HG03060 (cell line): ENCODE results near the gene EPB41L4A.
"Not testable (repeated sequence)": the region's sequence is repeated elsewhere in the genome, so short reads cannot be mapped to it uniquely, and the experiment has no call there.

Experiments
- ATAC-seq: cut with Tn5 transposase; IDR thresholded peaks from one replicate; pipeline ENCODE4 v1.9.1; 2021; ENCODE audit warnings: low read depth, moderate number of reproducible peaks; ENCODE audit not compliant: unreplicated experiment

EPB41L4A gene

GRCh38 chr5:112360740-112361139 lies 58.3 kb downstream of the EPB41L4A start:
- not testable (repeated sequence) for ATAC-seq

DNA sequence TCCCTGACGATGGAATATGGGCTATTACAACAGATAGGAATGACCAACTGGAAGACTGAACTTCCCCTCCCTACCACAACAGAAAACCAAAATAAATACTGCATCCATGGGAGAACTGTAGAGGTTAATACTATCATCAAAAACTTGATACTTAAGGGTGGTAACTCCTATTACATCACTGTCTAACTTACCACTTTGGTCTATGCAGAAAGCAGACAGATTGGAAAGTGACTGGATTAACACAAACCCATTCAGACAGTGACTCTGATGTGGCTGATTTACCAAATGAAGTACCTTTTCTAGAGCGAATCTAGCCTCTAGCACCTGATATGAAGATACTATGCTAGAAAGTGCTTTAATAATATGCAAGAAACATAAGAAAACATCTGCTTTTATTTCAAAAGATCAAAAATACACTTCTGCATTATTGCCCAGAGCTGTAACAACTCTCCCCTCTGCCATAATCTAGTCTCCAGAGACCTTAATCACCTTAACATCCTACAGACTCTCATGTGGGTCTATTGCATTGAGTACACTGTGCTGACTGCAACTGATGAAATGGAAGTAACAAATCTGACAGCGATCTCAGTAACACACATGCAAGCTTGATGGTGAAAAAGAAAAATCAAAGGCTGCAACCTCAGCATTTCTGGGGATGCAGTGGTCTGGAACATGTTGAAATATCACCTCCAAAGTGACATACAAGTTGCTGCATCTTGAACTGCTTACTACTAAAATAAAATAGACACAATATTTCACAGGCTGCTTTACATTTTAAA lies 62.7 kb downstream of the EPB41L4A start:
- ATAC-seq, result no peak

GRCh38 chr5:112355058-112355685 lies 63.9 kb downstream of the EPB41L4A start:
- no peak for ATAC-seq

DNA sequence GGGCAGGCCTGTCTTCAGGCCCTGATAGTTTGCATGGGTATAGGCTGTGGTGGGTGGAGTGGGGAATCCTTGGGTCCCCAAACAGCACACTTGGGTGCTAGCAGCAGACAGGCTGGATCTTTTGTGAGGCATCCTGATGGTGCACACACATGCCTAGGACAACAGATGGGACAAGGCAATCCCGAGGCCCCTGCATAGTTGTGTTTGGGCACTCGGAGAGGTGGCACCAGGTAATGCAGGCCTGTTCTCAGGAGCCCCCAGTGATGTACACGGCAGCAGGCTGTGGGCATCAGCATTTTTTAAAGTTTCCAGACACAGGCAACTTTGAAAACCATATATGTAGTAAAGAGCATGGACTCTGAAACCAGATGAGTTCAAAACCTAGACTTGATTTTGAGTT lies 65.4 kb downstream of the EPB41L4A start:
- no peak for ATAC-seq

GRCh38 chr5:112351225-112351624 lies 67.9 kb downstream of the EPB41L4A start:
- no peak for ATAC-seq

GRCh38 chr5:112350626-112351025 lies 68.5 kb downstream of the EPB41L4A start:
- no peak for ATAC-seq

- ATAC-seq, result no peak
Observed at GRCh38 chr5:112349371-112349770, 69.7 kb downstream of the EPB41L4A start.

- ATAC-seq, result no peak
Observed at GRCh38 chr5:112348915-112349314, 70.2 kb downstream of the EPB41L4A start.

GRCh38 chr5:112348387-112348786 lies 70.7 kb downstream of the EPB41L4A start:
- ATAC-seq, result no peak

GRCh38 chr5:112346411-112347044 lies 72.5 kb downstream of the EPB41L4A start:
- peak; percentile 50 for ATAC-seq

- ATAC-seq, result no peak
Observed at GRCh38 chr5:112344540-112344939, 74.5 kb downstream of the EPB41L4A start.

DNA sequence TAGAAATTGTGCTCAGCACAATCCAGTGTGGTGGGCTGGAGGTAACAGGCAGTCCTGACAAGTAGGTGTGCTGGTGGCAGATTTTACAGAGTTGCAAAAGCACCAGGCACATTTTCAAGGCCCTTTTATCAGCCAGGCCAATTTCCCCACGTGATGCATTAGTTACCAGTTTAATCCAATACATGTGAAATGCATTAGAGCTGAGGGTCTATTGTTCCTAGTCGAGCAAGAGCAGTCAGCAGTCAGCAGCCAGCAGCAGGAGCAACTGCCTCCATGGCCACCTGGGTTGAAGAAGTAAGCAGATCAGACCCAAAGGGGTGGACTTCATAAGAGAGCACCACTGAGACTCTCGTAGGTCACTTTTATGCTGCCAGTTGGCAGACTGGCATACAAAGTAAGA lies 76.7 kb downstream of the EPB41L4A start:
- ATAC-seq, result no peak

GRCh38 chr5:112339761-112340160 lies 79.3 kb downstream of the EPB41L4A start:
- no peak for ATAC-seq

GRCh38 chr5:112338681-112339337 lies 80.3 kb downstream of the EPB41L4A start:
- ATAC-seq, result no peak

DNA sequence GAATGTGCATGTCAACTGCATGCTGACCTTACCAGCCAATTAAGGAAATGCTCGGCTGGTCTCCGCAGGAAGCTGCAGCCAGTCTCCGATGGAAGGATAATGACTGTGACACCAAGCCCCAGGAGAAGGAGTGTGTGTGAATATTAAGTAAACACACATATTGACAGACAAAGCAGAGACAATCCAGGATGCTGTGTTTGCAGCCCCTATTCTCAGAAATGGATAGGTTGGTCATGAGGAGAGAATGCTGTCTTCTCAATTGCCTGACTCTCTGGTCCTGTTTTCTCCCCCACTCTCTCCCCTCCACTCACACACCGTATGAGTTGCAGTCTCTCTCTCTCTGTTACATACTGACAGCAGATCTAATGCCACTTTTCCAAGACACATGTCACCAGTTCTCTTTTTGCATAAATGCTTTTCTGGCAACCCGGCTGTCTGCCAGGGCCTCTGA lies 85.7 kb downstream of the EPB41L4A start:
- ATAC-seq, result no peak

DNA sequence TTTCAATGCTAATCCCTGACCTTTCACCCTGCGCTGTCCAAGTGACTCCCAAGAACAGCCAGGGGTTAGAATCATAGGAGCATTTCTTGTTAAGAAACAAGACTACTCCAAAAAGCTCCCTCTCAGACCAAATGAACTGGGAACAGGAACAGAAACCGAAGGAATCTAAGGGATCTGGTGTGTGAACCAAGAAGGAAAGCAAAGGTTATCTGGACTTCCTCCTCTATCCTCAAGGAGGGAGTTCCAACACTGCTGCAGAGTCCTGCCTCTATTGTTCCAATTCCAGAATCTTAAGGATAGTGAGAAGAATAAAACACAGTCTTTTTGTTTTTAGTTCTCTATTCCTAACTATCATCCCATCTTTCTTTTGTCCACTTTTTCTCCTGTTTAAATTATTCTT lies 87.2 kb downstream of the EPB41L4A start:
- ATAC-seq, result no peak

DNA sequence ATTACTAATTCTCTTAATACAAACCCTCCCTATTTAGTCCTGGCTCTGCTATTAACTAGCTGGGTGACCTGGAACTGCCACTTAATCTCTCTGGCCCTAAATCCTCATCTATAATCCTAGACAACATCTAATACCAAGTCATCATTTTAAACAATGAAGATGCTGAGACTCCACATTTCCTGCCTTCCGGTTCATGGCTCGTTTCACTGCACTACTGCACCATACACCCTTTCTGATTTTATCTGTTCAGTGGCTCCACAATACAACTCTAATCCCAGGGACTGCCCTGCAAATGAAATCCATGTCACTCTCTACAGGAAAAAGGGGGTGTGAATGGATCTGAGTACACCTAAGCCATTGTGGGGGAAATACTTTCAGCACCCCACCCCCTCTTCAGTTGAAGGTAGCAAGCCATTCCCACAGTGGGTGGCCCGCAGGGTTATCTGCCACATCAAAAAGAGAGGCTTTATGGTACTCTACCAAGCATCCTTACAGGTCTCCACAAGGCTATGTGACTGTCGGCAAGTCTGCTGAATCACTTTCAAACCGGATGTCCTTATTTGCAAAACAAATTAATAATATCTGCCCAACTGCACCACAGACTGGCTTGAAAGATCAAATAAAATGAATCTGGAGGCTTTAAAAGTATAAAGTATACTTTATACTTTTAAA lies 89.5 kb downstream of the EPB41L4A start:
- ATAC-seq, result peak; percentile 91

DNA sequence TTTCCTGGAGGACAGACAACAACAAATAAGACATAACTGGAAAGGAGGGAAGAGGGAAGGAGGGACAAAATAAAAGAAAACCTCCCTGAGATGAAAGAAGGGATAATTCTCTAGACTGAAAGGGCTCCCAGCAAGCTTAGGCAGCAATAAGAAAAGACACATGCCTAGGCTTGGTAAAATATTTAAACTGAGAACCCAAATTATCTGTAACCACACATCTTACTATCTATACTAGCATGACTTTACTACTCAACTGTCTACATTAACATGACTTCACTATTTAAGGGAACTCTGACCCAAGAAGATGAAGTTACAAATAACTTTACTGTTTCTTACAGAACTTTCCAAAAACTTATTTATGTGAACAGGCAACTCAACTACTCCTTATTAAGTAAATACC lies 95.9 kb downstream of the EPB41L4A start:
- no peak for ATAC-seq

- ATAC-seq, result no peak
Observed at GRCh38 chr5:112320408-112320807, 98.7 kb downstream of the EPB41L4A start.

GRCh38 chr5:112318346-112318745 lies 100.7 kb downstream of the EPB41L4A start:
- no peak for ATAC-seq

- no peak for ATAC-seq
Observed at GRCh38 chr5:112317866-112318265, 101.2 kb downstream of the EPB41L4A start.
